SK-N-MC (cell line): ENCODE measurements around the gene CAPN11.

Experiments
- EZH2 ChIP-seq: fragments of 200-600 bp; sonication (generic); IDR thresholded peaks from one replicate; pipeline ENCODE4 v1.6.1; 2017; ENCODE audit warnings: antibody characterized with exemption
- FOXP2 ChIP-seq: optimal IDR thresholded peaks from 2 replicates; pipeline ENCODE3; 2011; ENCODE audit warnings: mild to moderate bottlenecking, moderate library complexity; ENCODE audit not compliant: insufficient read depth; ENCODE audit errors: extremely low read length, control extremely low read depth
- POLR2AphosphoS5 ChIP-seq: IDR thresholded peaks from 2 replicates; pipeline ENCODE4 v1.6.1; 2012; ENCODE audit warnings: mild to moderate bottlenecking, low read depth, low read length, borderline replicate concordance

DNA sequence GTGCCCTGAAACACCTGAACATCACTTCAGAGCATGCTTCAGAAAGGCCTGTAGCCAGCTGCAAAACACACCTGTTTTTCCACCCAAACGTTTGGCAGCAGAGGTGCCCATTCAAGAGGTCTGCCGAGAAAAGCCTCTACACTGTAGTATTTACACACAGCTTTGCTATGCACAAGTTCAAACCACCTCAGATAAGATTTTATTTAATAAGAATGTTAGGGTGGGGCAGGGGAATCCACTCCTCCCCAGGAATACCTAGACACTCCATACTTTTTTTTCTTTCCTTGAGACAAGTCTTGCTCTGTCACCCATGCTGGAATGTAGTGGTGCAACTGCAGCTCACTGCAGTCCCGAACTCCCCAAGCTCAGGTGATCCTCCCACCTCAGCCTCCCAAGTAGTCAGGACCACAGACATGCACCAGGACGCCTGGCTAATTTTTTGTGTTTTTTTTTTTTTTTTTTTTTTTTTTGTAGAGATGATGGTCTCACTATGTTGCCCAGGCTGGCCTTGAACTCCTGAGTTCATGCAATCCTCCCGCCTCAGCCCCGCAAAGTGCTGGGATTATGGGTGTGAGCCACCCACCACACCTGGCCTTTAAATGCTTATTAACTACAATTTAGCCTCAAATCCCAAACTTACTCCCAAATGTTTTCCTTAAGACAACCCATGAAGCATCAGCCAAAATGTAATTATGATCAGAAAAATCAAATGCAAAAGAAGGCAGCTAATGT is 41.1 kb upstream of the CAPN11 start:
- TF ChIP-seq EZH2 (no peak), POLR2AphosphoS5 (no peak), FOXP2 (no peak)
